BJ (cell line): Measurements from ENCODE around the gene PACRG. TPM values are rescaled to one million over a fixed set of nuclear protein-coding genes. Genes with fewer than 3 reads are reported as not detected.

Experiments
- CTCF ChIA-PET: fragments of 350-600 bp; formaldehyde crosslinking; extraction: SDS; loops from one replicate; lab custom pipeline; 2021; ENCODE audit warnings: antibody characterized with exemption, inconsistent platforms; lab: Yijun Ruan, JAX
- POLR2A ChIA-PET: fragments of 300-600 bp; sonication (Branson Sonifier 250); formaldehyde crosslinking; extraction: SDS; loops from one replicate; lab custom pipeline; 2021; ENCODE audit warnings: antibody characterized with exemption; lab: Charles Lee
- DNase-seq: peaks from one replicate; pipeline ENCODE4 v3.0.0-alpha.2; 2011; ENCODE audit warnings: low read depth
- H3K27me3 ChIP-seq: 2 replicates; pipeline ENCODE4 v1.6.0; 2011; ENCODE audit warnings: low read length; ENCODE audit not compliant: control insufficient read depth, insufficient read depth
- H3K36me3 ChIP-seq: 2 replicates; pipeline ENCODE4 v1.5.1; 2011; ENCODE audit warnings: low read length; ENCODE audit not compliant: control insufficient read depth, insufficient read depth
- H3K4me3 ChIP-seq: 2 replicates; pipeline ENCODE4 v1.5.1; 2011; ENCODE audit warnings: low read depth, mild to moderate bottlenecking, control low read depth, low read length
- CTCF ChIP-seq: IDR thresholded peaks from 2 replicates; pipeline ENCODE4 v1.5.1; 2011; ENCODE audit warnings: low read depth, mild to moderate bottlenecking, control low read depth, inconsistent platforms, low read length, moderate library complexity; ENCODE audit not compliant: insufficient read depth
- polyA plus RNA-seq: library from polyadenylated mRNA; depleted of rRNA; stranded (reverse); fragments of >200 nt; gene quantifications from 2 replicates; pipeline ENCODE4 v1.2.3, GENCODE V29; 2011

The PACRG gene
- polyA plus RNA-seq, 1 experiment: 0.20 TPM

DNA sequence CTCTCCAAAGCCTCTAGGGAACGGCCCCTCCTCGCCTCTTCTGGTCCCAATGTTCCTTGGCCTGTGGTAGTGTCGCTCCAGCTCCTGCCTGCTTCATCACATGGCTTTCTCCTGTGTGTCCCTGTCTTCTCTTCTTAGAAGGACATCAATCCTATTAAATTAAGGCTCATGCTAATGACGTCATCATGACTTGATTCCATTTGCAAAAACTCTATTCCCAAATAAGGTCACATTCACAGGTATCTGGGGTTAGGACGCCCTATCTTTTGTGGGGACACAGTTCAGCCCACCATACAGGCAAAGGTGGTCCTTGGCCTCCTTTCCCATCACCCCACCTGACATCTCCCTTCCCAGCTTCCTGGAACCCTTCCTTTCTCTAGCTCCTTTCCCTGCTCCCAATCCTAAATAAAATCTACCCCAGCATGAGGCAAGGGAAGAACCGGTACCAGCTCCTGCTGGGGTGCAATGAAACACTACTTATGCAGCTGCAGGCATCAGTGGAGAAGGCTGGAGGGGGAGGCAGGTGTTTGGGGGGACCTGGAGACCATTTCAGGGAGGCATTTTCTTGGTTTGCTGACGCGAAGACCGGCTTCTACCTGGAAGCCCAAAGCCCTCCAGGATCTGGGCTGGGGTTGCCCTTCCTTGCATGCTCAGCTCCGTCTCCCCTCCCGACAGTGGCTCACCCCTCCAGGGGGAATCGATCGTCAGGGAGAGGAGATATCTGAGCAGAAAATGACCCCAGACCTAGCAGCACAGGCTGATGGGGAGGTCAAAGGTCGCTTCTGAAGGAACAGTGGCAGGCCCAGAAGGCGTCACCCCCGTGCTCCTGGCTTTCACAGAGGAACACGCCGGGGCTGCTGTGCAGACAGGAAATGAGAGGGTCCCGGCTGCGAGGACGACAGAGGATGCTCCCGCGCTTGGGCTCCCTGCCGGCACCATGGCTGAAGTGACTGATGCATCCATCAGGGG lies 615.1 kb downstream of the PACRG start:
- ChIA-PET CTCF (no interaction called here), POLR2A (no interaction called here)
- no peaks in the 10 kb centered on the region for H3K36me3 ChIP-seq
- no peak for DNase-seq
- no peak for TF ChIP-seq CTCF
- H3K27me3 ChIP-seq: no peaks in the 10 kb centered on the region
- H3K4me3 ChIP-seq: no peak overlapping the region

DNA sequence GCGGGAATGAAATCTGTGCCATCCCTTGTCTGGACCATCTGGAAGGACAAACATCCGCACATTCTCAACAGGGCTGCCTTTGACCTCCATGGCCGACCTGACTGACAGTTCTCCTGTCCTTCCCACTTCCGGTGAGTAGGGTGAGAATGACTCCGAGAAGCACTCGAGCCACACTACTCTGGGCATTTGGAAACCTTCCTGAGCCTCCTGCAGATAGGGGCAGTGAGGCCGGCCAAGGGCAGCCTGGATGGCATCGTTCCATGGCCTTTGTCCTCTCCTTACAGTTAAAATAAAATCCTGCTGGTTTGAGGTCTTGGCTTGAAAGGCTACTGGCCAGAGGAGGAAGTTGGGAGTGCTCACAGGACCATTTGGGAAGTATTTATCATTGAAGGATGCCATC lies 615.8 kb downstream of the PACRG start:
- ChIA-PET POLR2A (no interaction called here), CTCF (no interaction called here)
- Histone ChIP-seq H3K4me3 (no peak overlapping the region), H3K36me3 (no peaks in the 10 kb centered on the region), H3K27me3 (no peaks in the 10 kb centered on the region)
- no peak for TF ChIP-seq CTCF
- DNase-seq: no peak

GRCh38 chr6:163344411-163344810 lies 616.6 kb downstream of the PACRG start:
- no peak for DNase-seq
- Histone ChIP-seq H3K4me3 (no peak overlapping the region), H3K36me3 (no peaks in the 10 kb centered on the region), H3K27me3 (no peaks in the 10 kb centered on the region)
- ChIA-PET POLR2A (no interaction called here), CTCF (no interaction called here)
- no peak for TF ChIP-seq CTCF

DNA sequence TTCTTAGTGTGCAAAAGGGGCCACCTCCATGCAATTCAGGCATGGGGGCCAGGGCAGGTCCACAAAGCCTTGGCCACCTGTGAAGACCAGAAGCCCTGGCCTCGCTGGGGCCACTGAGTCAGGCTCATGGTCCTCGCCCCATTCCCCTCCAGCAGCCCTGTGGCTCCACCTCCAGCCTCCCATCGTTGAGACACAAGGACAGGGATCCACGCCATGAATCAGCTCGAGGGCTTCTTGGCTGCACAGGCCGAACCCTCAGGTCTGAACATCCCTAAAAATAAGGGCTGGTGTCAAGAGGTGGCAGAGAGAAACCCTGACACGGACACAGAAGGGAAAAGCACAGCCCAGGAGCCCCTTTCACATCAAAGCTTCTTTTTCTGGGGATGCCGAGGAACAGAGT lies 618.2 kb downstream of the PACRG start:
- CTCF ChIA-PET: no interaction called here

More for the DNA sequence above, 618.2 kb downstream of the PACRG start:
- Histone ChIP-seq H3K27me3 (no peaks in the 10 kb centered on the region), H3K4me3 (no peak overlapping the region), H3K36me3 (no peaks in the 10 kb centered on the region)
- no peak for DNase-seq
- POLR2A ChIA-PET: no interaction called here
- no peak for TF ChIP-seq CTCF
